ENCODE results near the gene CABCOCO1. TPM values are rescaled to one million over a fixed set of nuclear protein-coding genes. Genes with fewer than 3 reads are reported as not detected.
"Not testable (repeated sequence)": the region's sequence is repeated elsewhere in the genome, so short reads cannot be mapped to it uniquely, and the experiment has no call there.

Gene CABCOCO1
- polyA plus RNA-seq, 1 donor (not counting 4 experiments of a cell fraction or from before 2014, with no cell fraction given): 0.17 TPM

- no peak overlapping the region for H3K27ac ChIP-seq (ENCODE audit: control insufficient read depth, insufficient read depth, low read length)
- no peak overlapping the region for H2AFZ ChIP-seq (ENCODE audit: control insufficient read depth, low read length)
- FAIRE-seq (peak; percentile 84), DNase-seq (ENCODE audit: low read depth, low spot score) (no peak)
- TF ChIP-seq, protein P1, sequence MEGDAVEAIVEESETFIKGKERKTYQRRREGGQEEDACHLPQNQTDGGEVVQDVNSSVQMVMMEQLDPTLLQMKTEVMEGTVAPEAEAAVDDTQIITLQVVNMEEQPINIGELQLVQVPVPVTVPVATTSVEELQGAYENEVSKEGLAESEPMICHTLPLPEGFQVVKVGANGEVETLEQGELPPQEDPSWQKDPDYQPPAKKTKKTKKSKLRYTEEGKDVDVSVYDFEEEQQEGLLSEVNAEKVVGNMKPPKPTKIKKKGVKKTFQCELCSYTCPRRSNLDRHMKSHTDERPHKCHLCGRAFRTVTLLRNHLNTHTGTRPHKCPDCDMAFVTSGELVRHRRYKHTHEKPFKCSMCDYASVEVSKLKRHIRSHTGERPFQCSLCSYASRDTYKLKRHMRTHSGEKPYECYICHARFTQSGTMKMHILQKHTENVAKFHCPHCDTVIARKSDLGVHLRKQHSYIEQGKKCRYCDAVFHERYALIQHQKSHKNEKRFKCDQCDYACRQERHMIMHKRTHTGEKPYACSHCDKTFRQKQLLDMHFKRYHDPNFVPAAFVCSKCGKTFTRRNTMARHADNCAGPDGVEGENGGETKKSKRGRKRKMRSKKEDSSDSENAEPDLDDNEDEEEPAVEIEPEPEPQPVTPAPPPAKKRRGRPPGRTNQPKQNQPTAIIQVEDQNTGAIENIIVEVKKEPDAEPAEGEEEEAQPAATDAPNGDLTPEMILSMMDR (optimal IDR thresholded peaks at IDR 0.05 in 1 of 3, IDR thresholded peaks at IDR 0.05 in 1 of 3, conservative IDR thresholded peaks at IDR 0.05 in 1 of 3; ENCODE audit: extremely low read depth in 1 of 3, insufficient read depth in 2 of 3, low read length in 3 of 3): peak; percentile 53 to 58 (median 54)
- TF ChIP-seq EZH2 (IDR thresholded peaks at IDR 0.05; ENCODE audit: low read length): no peak
- H3K36me3 ChIP-seq (ENCODE audit: control insufficient read depth in 2 of 2, extremely low read depth in 1 of 2, insufficient read depth in 2 of 2, low read length in 2 of 2): no peaks in the 10 kb centered on the region
- no peaks in the 10 kb centered on the region for H3K27me3 ChIP-seq (ENCODE audit: control insufficient read depth, extremely low read depth, insufficient read depth, low read length)
- H3K4me3 ChIP-seq (ENCODE audit: control insufficient read depth in 2 of 3, extremely low read depth in 1 of 3, insufficient read depth in 2 of 3, low read depth in 1 of 3, low read length in 3 of 3): no peak overlapping the region
- H3K4me1 ChIP-seq (ENCODE audit: control insufficient read depth, extremely low read depth, insufficient read depth, low read length): no peaks in the 10 kb centered on the region
- H4K20me1 ChIP-seq (ENCODE audit: control insufficient read depth, extremely low read depth, insufficient read depth, low read length): no peaks in the 10 kb centered on the region
- H3K4me2 ChIP-seq (ENCODE audit: control insufficient read depth, extremely low read depth, insufficient read depth, low read depth, low read length): no peak overlapping the region
- H3K79me2 ChIP-seq (ENCODE audit: control insufficient read depth, insufficient read depth, low read length): no peaks in the 10 kb centered on the region
- dilution Hi-C loops (cut with MboI; ENCODE audit: extremely low pct_ligation_motif_present, low sequenced_read_pairs): no loop called here
- no peak overlapping the region for H3K9ac ChIP-seq (ENCODE audit: control insufficient read depth, extremely low read depth, insufficient read depth, low read length)
- no peaks in the 10 kb centered on the region for H3K9me3 ChIP-seq (ENCODE audit: control insufficient read depth, low read depth, low read length)
- no peaks in the 10 kb centered on the region for H3K9me1 ChIP-seq (ENCODE audit: control insufficient read depth, extremely low read depth, insufficient read depth, low read length)
Observed at GRCh38 chr10:61733358-61733940, 70.7 kb downstream of the CABCOCO1 start.

DNA sequence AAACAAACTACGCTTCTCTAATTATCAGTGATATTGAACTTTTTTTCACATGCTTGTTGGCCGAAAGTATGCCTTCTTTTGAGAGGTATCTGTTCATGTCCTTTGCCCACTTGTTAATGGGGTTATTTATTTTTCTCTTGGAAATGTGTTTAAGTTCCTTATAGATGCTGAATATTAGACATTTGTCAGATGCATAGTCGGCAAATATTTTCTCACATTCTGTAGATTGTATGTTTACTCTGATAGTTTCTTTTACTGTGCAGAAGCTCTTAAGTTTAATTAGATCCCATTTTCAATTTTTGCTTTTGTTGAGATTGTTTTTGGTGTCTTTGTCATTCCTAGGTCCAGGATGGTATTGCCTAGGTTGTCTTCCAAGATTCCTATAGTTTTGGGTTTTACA is 73.2 kb downstream of the CABCOCO1 start:
- Histone ChIP-seq H3K9ac (ENCODE audit: control insufficient read depth, extremely low read depth, insufficient read depth, low read length) (no peak overlapping the region), H3K4me2 (ENCODE audit: control insufficient read depth, extremely low read depth, insufficient read depth, low read depth, low read length) (no peak overlapping the region), H2AFZ (ENCODE audit: control insufficient read depth, low read length) (no peak overlapping the region), H3K36me3 (ENCODE audit: control insufficient read depth in 2 of 2, extremely low read depth in 1 of 2, insufficient read depth in 2 of 2, low read length in 2 of 2) (no peaks in the 10 kb centered on the region), H3K4me1 (ENCODE audit: control insufficient read depth, extremely low read depth, insufficient read depth, low read length) (no peaks in the 10 kb centered on the region), H3K9me1 (ENCODE audit: control insufficient read depth, extremely low read depth, insufficient read depth, low read length) (no peaks in the 10 kb centered on the region), H3K27ac (ENCODE audit: control insufficient read depth, insufficient read depth, low read length) (no peak overlapping the region), H3K4me3 (ENCODE audit: control insufficient read depth in 2 of 3, extremely low read depth in 1 of 3, insufficient read depth in 2 of 3, low read depth in 1 of 3, low read length in 3 of 3) (no peak overlapping the region), H4K20me1 (ENCODE audit: control insufficient read depth, extremely low read depth, insufficient read depth, low read length) (no peaks in the 10 kb centered on the region), H3K9me3 (ENCODE audit: control insufficient read depth, low read depth, low read length) (no peaks in the 10 kb centered on the region), H3K27me3 (ENCODE audit: control insufficient read depth, extremely low read depth, insufficient read depth, low read length) (no peaks in the 10 kb centered on the region), H3K79me2 (ENCODE audit: control insufficient read depth, insufficient read depth, low read length) (no peaks in the 10 kb centered on the region)
- DNase-seq (ENCODE audit: low read depth, low spot score) (no peak), FAIRE-seq (no peak)
- TF ChIP-seq, protein P1 (optimal IDR thresholded peaks at IDR 0.05 in 1 of 3, IDR thresholded peaks at IDR 0.05 in 1 of 3, conservative IDR thresholded peaks at IDR 0.05 in 1 of 3; ENCODE audit: extremely low read depth in 1 of 3, insufficient read depth in 2 of 3, low read length in 3 of 3): no peak
- no peak for TF ChIP-seq EZH2 (IDR thresholded peaks at IDR 0.05; ENCODE audit: low read length)
- dilution Hi-C loops (cut with MboI; ENCODE audit: extremely low pct_ligation_motif_present, low sequenced_read_pairs): no loop called here

GRCh38 chr10:61737455-61737854 is 74.7 kb downstream of the CABCOCO1 start:
- H3K9ac ChIP-seq (ENCODE audit: control insufficient read depth, extremely low read depth, insufficient read depth, low read length); FAIRE-seq; H3K27ac ChIP-seq (ENCODE audit: control insufficient read depth, insufficient read depth, low read length); dilution Hi-C loops (cut with MboI; ENCODE audit: extremely low pct_ligation_motif_present, low sequenced_read_pairs); H3K79me2 ChIP-seq (ENCODE audit: control insufficient read depth, insufficient read depth, low read length); H3K4me2 ChIP-seq (ENCODE audit: control insufficient read depth, extremely low read depth, insufficient read depth, low read depth, low read length); H3K9me3 ChIP-seq (ENCODE audit: control insufficient read depth, low read depth, low read length); H3K9me1 ChIP-seq (ENCODE audit: control insufficient read depth, extremely low read depth, insufficient read depth, low read length); H3K36me3 ChIP-seq (ENCODE audit: control insufficient read depth in 2 of 2, extremely low read depth in 1 of 2, insufficient read depth in 2 of 2, low read length in 2 of 2); H4K20me1 ChIP-seq (ENCODE audit: control insufficient read depth, extremely low read depth, insufficient read depth, low read length); DNase-seq (ENCODE audit: low read depth, low spot score); H2AFZ ChIP-seq (ENCODE audit: control insufficient read depth, low read length); H3K4me1 ChIP-seq (ENCODE audit: control insufficient read depth, extremely low read depth, insufficient read depth, low read length); H3K27me3 ChIP-seq (ENCODE audit: control insufficient read depth, extremely low read depth, insufficient read depth, low read length); H3K4me3 ChIP-seq (ENCODE audit: control insufficient read depth in 2 of 3, extremely low read depth in 1 of 3, insufficient read depth in 2 of 3, low read depth in 1 of 3, low read length in 3 of 3): not testable (repeated sequence)
